ENCODE data around the gene FCGR3A.
A peak's percentile ranks its signal among the peaks of the same experiment; 100 is the strongest.
"Not testable (repeated sequence)": the region's sequence is repeated elsewhere in the genome, so short reads cannot be mapped to it uniquely, and the experiment has no call there.

The FCGR3A gene

DNA sequence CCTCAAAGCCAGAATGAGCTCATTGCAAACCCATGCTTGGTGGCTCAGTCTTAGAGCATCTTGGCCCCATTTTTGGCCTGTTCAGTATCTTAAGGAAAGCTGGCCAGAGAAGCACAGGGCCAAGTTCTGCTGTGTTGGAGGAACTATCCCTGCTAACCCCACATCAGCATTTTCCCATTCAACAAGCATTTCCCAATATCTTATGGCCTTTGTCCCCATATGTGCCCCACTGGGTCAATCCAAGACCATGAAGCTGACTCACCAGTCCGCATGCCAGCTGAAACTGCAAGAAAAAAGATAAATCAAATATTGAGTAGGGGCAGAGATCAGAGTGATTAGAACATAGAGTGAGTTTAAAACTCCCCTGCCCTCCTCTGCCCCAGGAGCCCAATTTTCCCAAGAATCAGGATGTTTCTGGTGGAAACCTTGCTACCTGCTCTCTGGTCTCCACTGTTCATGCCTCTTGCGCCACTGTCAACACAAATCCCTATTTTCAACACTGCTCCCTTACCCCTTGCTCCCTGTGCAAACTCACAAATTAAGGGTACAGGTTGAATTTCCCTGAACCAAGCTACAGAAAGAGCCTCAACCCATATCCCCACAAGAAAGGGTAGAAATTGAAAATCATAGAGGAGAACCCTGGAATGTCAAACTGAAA, 740 bp downstream of the FCGR3A start:
- not testable (repeated sequence) for H3K4me3 ChIP-seq (ENCODE audit: low read length); H3K79me2 ChIP-seq (ENCODE audit: low read length); H3K27ac ChIP-seq (ENCODE audit: low read length); H3K9me3 ChIP-seq (ENCODE audit: insufficient read depth, low read length); H3K27me3 ChIP-seq (ENCODE audit: low read depth, low read length); H3K4me2 ChIP-seq (ENCODE audit: low read length); H4K20me1 ChIP-seq (ENCODE audit: insufficient read depth, low read length); H3K9ac ChIP-seq (ENCODE audit: low read length); H3K36me3 ChIP-seq (replicated peaks; ENCODE audit: low read depth, low read length); H3K4me1 ChIP-seq (ENCODE audit: low read length); H2AFZ ChIP-seq (ENCODE audit: low read depth, low read length)

DNA sequence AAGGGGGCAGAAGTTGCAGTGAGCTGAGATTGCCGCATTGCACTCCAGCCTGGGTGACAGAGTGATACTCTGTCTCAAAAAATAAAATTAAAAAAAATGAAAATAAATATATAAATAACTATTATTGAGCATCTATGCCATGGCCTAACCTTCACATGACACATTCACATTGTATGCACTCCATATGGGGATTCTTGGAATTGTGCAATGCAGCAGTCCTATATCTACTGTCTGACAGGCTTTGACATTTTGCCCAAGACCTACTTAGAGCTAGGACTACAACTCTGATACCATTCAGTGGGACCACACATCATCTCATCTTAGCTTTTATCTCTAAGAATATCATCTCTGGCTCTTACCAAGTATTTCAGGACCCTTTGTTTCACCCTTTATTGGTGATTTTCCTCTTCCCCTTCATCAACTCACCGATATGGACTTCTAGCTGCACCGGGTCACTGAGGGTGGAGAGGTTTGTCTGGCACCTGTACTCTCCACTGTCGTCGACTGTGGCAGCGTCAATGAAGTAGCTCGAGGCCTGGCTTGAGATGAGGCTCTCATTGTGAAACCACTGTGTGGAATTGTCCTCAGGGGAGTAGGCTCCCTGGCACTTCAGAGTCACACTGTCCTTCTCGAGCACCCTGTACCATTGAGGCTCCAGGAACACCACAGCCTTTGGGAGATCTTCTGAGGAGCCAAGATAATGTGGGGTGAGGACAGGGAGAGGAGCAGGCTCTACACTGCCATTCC, 1.4 kb downstream of the FCGR3A start:
- H4K20me1 ChIP-seq (ENCODE audit: insufficient read depth, low read length); H3K36me3 ChIP-seq (replicated peaks; ENCODE audit: low read depth, low read length); H3K4me2 ChIP-seq (ENCODE audit: low read length); H3K27ac ChIP-seq (ENCODE audit: low read length); H2AFZ ChIP-seq (ENCODE audit: low read depth, low read length); H3K9me3 ChIP-seq (ENCODE audit: insufficient read depth, low read length); H3K9ac ChIP-seq (ENCODE audit: low read length); H3K4me1 ChIP-seq (ENCODE audit: low read length); H3K79me2 ChIP-seq (ENCODE audit: low read length); H3K27me3 ChIP-seq (ENCODE audit: low read depth, low read length); H3K4me3 ChIP-seq (ENCODE audit: low read length): not testable (repeated sequence)

DNA sequence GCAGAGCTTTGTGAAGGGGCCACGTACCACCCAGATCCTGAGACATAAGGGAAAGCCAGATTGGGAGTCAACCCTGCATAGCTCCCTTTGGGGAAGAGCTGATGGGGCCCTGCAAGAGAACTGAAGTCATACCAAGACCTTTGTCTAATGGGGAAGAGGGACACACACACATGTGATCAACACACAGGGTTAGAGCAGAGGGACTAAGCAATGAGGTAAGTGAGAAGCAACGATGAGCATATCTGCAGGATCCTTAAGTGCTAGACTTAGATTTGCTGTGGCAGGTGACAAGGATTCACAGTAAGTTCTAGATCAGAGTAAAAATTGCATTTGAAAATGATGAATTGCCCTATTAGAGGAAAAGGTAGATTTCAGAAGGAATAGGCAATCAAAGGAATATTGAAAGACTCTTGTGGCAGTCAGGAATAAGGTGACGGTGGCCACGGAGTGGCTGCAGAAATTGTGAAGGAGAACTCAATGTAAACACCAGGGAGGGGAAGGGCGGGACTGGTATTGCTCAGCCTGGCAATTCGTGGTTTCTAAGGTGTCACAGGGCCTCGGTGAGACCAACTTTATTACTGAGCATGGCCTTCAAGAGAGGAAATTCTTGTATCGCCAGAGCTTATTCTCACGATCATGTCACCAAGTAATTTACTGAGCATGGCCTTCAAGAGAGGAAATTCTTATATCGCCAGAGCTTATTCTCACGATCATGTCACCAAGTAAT, 4.5 kb downstream of the FCGR3A start:
- not testable (repeated sequence) for H3K27ac ChIP-seq (ENCODE audit: low read length); H3K79me2 ChIP-seq (ENCODE audit: low read length)

DNA sequence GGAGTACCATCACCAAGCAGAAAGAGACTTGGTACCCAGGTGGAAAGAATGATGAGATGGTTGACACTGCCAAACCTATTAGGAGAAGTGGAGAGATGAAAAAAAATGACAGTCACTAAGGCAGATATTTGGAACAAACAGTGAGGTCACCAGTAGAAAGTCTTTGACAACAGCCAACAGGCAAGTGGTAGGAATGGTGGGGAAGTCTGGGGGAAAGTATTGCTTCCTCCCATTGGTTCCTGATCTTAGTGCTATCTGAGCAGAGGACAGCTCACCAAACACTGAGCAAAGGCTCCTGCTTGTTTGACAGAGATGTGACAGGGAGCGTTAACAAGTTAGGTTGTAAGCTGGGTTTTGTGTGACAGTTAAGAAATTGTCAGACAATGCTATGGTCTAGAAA, 6.5 kb downstream of the FCGR3A start:
- not testable (repeated sequence) for H3K4me3 ChIP-seq (ENCODE audit: low read length); H3K9ac ChIP-seq (ENCODE audit: low read length); H3K9me3 ChIP-seq (ENCODE audit: insufficient read depth, low read length); H3K4me1 ChIP-seq (ENCODE audit: low read length); H2AFZ ChIP-seq (ENCODE audit: low read depth, low read length); H3K4me2 ChIP-seq (ENCODE audit: low read length); H3K79me2 ChIP-seq (ENCODE audit: low read length); H3K36me3 ChIP-seq (replicated peaks; ENCODE audit: low read depth, low read length); H4K20me1 ChIP-seq (ENCODE audit: insufficient read depth, low read length); H3K27ac ChIP-seq (ENCODE audit: low read length)
- peaks cover 14% of the 10 kb centered on the region; the same call in 1 of the 2 replicates for H3K27me3 ChIP-seq (ENCODE audit: low read depth, low read length)

More for the DNA sequence above, 4.5 kb downstream of the FCGR3A start:
- not testable (repeated sequence) for H3K36me3 ChIP-seq (replicated peaks; ENCODE audit: low read depth, low read length); H3K4me3 ChIP-seq (ENCODE audit: low read length); H3K9ac ChIP-seq (ENCODE audit: low read length); H3K4me2 ChIP-seq (ENCODE audit: low read length); H4K20me1 ChIP-seq (ENCODE audit: insufficient read depth, low read length); H3K4me1 ChIP-seq (ENCODE audit: low read length); H2AFZ ChIP-seq (ENCODE audit: low read depth, low read length); H3K9me3 ChIP-seq (ENCODE audit: insufficient read depth, low read length)
- H3K27me3 ChIP-seq (ENCODE audit: low read depth, low read length), result peaks cover 14% of the 10 kb centered on the region; the same call in 1 of the 2 replicates

DNA sequence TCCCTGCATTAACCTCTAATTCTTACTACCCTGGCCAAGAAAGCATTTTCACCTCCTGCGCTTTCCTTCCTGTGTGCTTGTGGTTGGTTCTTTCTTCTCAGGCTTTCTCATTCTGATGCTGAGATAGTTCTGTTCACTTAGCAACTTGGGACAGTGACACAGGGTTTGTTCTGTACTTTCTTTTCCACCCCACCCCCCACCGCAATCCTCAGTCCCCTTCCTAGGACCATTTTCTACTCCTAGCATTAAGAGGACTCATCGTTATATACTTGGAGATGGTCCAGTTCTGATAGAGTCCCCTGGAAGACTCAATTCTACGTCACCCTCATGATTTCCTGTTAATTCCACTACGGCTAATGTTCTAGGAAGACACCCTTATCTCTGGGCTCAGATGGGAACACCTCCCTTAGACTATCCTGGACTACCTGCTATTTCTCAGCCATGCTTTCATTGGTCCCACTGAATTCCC, 7.5 kb downstream of the FCGR3A start:
- H3K9me3 ChIP-seq (ENCODE audit: insufficient read depth, low read length); H3K4me1 ChIP-seq (ENCODE audit: low read length); H3K4me3 ChIP-seq (ENCODE audit: low read length); H3K79me2 ChIP-seq (ENCODE audit: low read length); H2AFZ ChIP-seq (ENCODE audit: low read depth, low read length); H3K27ac ChIP-seq (ENCODE audit: low read length); H3K9ac ChIP-seq (ENCODE audit: low read length); H3K36me3 ChIP-seq (replicated peaks; ENCODE audit: low read depth, low read length); H4K20me1 ChIP-seq (ENCODE audit: insufficient read depth, low read length): not testable (repeated sequence)
- Histone ChIP-seq H3K4me2 (ENCODE audit: low read length) (peak overlapping the region; percentile 36), H3K27me3 (ENCODE audit: low read depth, low read length) (peaks cover 14% of the 10 kb centered on the region; the same call in 1 of the 2 replicates)

DNA sequence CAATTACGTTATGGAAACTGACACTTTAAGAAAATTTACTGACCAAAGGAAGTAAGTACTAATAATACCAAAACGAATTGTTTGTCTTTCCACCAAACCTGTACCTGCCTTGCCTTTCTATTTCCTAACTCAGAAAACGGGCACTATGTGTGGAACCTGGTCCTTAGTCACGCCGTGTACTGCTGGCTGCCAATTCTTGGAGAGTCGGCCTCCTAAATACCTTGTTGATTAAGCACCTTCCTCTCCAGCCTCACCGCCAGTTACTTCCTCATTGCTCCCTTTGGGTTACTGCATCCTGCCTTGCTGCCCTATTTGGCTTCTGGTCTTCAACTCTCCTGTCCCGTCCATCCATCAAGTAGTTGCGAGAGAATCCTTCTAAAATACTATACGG, 9.1 kb downstream of the FCGR3A start:
- Histone ChIP-seq H3K27me3 (ENCODE audit: low read depth, low read length) (peaks cover 14% of the 10 kb centered on the region; the same call in 1 of the 2 replicates), H3K4me2 (ENCODE audit: low read length) (peak overlapping the region; percentile 72), H2AFZ (ENCODE audit: low read depth, low read length) (peak overlapping the region; percentile 35; the same call in 1 of the 2 replicates), H3K4me3 (ENCODE audit: low read length) (peak overlapping the region; percentile 84), H3K9ac (ENCODE audit: low read length) (peak overlapping the region; percentile 47)
- H3K4me1 ChIP-seq (ENCODE audit: low read length); H3K27ac ChIP-seq (ENCODE audit: low read length); H4K20me1 ChIP-seq (ENCODE audit: insufficient read depth, low read length); H3K79me2 ChIP-seq (ENCODE audit: low read length); H3K9me3 ChIP-seq (ENCODE audit: insufficient read depth, low read length); H3K36me3 ChIP-seq (replicated peaks; ENCODE audit: low read depth, low read length): not testable (repeated sequence)

DNA sequence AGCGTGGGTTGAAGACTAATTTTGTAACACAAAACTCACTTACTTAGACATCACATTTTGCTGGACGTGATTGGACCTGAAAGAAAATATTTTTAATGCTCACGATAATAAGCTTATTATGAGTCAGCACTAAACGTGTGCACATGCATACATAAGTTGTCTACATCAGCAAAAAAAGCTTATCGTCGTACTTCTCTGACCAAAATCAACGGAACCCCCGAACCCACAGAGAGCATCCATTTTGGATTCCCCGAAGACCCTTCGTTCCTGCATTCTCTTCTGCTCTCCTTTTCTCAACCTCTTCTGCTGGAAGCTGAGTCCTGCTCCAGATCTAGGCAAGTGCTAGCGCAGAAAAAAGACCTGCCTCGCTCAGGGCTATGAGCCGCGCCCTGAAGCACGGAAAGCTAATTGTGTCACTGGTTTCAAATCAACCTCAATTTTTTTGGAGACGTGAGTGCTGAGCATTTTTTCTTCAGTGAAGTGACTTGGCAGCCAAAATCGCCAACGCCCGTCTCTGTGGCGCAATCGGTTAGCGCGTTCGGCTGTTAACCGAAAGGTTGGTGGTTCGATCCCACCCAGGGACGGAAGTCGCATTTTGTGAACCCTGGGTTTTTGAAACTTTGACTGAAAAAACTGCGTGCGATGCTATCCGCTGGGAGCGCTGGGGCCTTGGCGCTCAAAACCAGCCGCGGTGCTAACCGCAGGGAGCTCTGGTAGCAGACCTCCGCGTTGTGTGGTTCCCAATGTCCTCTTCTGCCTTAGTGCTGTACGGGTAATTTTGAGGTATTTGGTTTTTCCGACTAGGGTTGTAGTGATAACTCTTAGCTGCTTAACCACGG, 9.7 kb downstream of the FCGR3A start:
- H3K9me3 ChIP-seq (ENCODE audit: insufficient read depth, low read length); H3K79me2 ChIP-seq (ENCODE audit: low read length); H3K36me3 ChIP-seq (replicated peaks; ENCODE audit: low read depth, low read length); H3K4me1 ChIP-seq (ENCODE audit: low read length); H4K20me1 ChIP-seq (ENCODE audit: insufficient read depth, low read length): not testable (repeated sequence)
- Histone ChIP-seq H3K4me3 (ENCODE audit: low read length) (peak overlapping the region; percentile 84), H2AFZ (ENCODE audit: low read depth, low read length) (peak overlapping the region; percentile 91), H3K9ac (ENCODE audit: low read length) (peak overlapping the region; percentile 70), H3K27ac (ENCODE audit: low read length) (peak overlapping the region; percentile 39; the same call in 1 of the 2 replicates), H3K27me3 (ENCODE audit: low read depth, low read length) (peaks cover 14% of the 10 kb centered on the region; the same call in 1 of the 2 replicates), H3K4me2 (ENCODE audit: low read length) (peak overlapping the region; percentile 72)

DNA sequence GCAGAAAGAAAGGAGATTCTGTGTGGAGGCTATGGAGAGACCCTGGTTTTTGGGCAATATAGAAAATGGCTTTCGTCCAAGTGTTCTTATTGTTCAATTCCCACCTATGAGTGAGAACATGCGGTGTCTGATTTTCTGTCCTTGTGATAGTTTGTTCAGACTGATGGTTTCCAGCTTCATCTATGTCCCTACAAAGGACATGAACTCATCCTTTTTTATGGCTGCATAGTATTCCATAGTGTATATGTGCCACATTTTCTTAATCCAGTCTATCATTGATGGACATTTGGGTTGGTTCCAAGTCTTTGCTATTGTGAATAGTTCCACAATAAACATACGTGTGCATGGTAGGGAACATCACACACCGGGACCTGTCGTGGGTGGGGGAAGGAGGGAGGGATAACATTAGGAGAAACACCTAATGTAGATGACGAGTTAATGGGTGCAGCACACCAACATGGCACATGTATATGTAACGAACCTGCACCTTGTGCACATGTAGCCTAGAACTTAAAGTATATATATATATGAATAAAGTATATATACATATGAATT, 10.6 kb downstream of the FCGR3A start:
- peaks cover 14% of the 10 kb centered on the region; the same call in 1 of the 2 replicates for H3K27me3 ChIP-seq (ENCODE audit: low read depth, low read length)
- peak overlapping the region; percentile 84 for H3K4me3 ChIP-seq (ENCODE audit: low read length)
- not testable (repeated sequence) for H3K4me1 ChIP-seq (ENCODE audit: low read length); H4K20me1 ChIP-seq (ENCODE audit: insufficient read depth, low read length); H3K9ac ChIP-seq (ENCODE audit: low read length); H3K9me3 ChIP-seq (ENCODE audit: insufficient read depth, low read length); H3K79me2 ChIP-seq (ENCODE audit: low read length); H2AFZ ChIP-seq (ENCODE audit: low read depth, low read length); H3K27ac ChIP-seq (ENCODE audit: low read length); H3K36me3 ChIP-seq (replicated peaks; ENCODE audit: low read depth, low read length)
- peak overlapping the region; percentile 62; the same call in 1 of the 2 replicates for H3K4me2 ChIP-seq (ENCODE audit: low read length)
